ENCODE measurements around the gene KCNH2.
"Not testable (repeated sequence)": the region's sequence is repeated elsewhere in the genome, so short reads cannot be mapped to it uniquely, and the experiment has no call there.

DNA sequence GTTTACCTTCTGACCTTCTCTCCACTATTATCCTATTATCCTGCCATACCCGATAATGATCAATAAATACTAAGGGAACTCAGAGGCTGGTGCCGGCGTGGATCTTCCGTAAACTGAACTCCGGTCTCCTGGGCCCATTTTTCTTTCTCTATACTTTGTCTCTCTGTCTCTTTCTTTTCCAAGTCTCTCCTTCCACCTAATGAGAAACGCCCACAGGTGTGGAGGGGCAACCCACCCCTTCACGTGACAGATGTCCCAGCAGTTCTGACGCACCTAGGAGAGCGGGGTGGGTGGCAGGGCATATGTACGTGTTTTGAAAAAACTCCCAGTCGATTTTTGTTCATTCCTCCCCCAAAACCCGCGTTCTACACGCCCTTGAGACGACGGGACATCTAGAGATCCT lies 49.6 kb upstream of the KCNH2 start:
- TF ChIP-seq, protein P1, sequence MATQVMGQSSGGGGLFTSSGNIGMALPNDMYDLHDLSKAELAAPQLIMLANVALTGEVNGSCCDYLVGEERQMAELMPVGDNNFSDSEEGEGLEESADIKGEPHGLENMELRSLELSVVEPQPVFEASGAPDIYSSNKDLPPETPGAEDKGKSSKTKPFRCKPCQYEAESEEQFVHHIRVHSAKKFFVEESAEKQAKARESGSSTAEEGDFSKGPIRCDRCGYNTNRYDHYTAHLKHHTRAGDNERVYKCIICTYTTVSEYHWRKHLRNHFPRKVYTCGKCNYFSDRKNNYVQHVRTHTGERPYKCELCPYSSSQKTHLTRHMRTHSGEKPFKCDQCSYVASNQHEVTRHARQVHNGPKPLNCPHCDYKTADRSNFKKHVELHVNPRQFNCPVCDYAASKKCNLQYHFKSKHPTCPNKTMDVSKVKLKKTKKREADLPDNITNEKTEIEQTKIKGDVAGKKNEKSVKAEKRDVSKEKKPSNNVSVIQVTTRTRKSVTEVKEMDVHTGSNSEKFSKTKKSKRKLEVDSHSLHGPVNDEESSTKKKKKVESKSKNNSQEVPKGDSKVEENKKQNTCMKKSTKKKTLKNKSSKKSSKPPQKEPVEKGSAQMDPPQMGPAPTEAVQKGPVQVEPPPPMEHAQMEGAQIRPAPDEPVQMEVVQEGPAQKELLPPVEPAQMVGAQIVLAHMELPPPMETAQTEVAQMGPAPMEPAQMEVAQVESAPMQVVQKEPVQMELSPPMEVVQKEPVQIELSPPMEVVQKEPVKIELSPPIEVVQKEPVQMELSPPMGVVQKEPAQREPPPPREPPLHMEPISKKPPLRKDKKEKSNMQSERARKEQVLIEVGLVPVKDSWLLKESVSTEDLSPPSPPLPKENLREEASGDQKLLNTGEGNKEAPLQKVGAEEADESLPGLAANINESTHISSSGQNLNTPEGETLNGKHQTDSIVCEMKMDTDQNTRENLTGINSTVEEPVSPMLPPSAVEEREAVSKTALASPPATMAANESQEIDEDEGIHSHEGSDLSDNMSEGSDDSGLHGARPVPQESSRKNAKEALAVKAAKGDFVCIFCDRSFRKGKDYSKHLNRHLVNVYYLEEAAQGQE (IDR thresholded peaks at IDR 0.05; ENCODE audit: unreplicated experiment), result not testable (repeated sequence)
- TF ChIP-seq, protein P2, sequence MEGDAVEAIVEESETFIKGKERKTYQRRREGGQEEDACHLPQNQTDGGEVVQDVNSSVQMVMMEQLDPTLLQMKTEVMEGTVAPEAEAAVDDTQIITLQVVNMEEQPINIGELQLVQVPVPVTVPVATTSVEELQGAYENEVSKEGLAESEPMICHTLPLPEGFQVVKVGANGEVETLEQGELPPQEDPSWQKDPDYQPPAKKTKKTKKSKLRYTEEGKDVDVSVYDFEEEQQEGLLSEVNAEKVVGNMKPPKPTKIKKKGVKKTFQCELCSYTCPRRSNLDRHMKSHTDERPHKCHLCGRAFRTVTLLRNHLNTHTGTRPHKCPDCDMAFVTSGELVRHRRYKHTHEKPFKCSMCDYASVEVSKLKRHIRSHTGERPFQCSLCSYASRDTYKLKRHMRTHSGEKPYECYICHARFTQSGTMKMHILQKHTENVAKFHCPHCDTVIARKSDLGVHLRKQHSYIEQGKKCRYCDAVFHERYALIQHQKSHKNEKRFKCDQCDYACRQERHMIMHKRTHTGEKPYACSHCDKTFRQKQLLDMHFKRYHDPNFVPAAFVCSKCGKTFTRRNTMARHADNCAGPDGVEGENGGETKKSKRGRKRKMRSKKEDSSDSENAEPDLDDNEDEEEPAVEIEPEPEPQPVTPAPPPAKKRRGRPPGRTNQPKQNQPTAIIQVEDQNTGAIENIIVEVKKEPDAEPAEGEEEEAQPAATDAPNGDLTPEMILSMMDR (conservative IDR thresholded peaks at IDR 0.05; ENCODE audit: low read depth in 2 of 2), result not testable (repeated sequence)
- not testable (repeated sequence) for TF ChIP-seq EZH2phosphoT487 (IDR thresholded peaks at IDR 0.05; ENCODE audit: unreplicated experiment); EZH2 (IDR thresholded peaks at IDR 0.05; ENCODE audit: low read depth, unreplicated experiment)

All from GM23338 (cell line).